ENCODE data around the gene SOX6. TPM values are rescaled to one million over a fixed set of nuclear protein-coding genes. Genes with fewer than 3 reads are reported as not detected.
A peak's percentile ranks its signal among the peaks of the same experiment; 100 is the strongest.

SOX6 gene
- total and polyA plus RNA-seq, 12 donors = 0.80 to 43.0 (median 21.2) TPM

GRCh38 chr11:16088774-16089173 is 267.6 kb downstream of the SOX6 start:
- TF ChIP-seq CTCF (IDR thresholded peaks at IDR 0.05) = no peak
- Histone ChIP-seq H3K27me3 (no peaks in the 10 kb centered on the region), H3K9me3 (no peaks in the 10 kb centered on the region), H3K4me3 (no peak overlapping the region), H3K27ac (no peak overlapping the region), H3K4me1 (peaks cover 0 to 13% (median 0%) of the 10 kb centered on the region in 9 donors), H3K36me3 (no peaks in the 10 kb centered on the region)
- ATAC-seq (no peak), DNase-seq (no peak)
- intact Hi-C loops (cut with DNase I) = no loop called here
- 85 to 89% methylated on average over 1 of the region's 1 CpG for WGBS, 2 donors

GRCh38 chr11:16087886-16088285 is 268.5 kb downstream of the SOX6 start:
- intact Hi-C loops (cut with DNase I) = no loop called here
- H3K27me3 ChIP-seq = no peaks in the 10 kb centered on the region
- H3K9me3 ChIP-seq = no peaks in the 10 kb centered on the region
- H3K27ac ChIP-seq = no peak overlapping the region
- H3K4me1 ChIP-seq = peaks cover 0 to 7% (median under 1%) of the 10 kb centered on the region in 9 donors
- TF ChIP-seq CTCF (IDR thresholded peaks at IDR 0.05) = no peak
- no peaks in the 10 kb centered on the region for H3K36me3 ChIP-seq
- H3K4me3 ChIP-seq = no peak overlapping the region
- WGBS, 2 donors = 95 to 97% methylated on average over 2 of the region's 2 CpGs
- DNase-seq (no peak), ATAC-seq (no peak)

GRCh38 chr11:16086229-16086819 is 270.0 kb downstream of the SOX6 start:
- no peak for ATAC-seq
- no peak for DNase-seq
- no peak overlapping the region for H3K4me3 ChIP-seq
- WGBS, 2 donors = 87 to 90% methylated on average over 7 of the region's 7 CpGs
- peaks cover 0 to 21% (median 15%) of the 10 kb centered on the region in 9 donors for H3K4me1 ChIP-seq
- H3K27me3 ChIP-seq = no peaks in the 10 kb centered on the region
- H3K36me3 ChIP-seq = no peaks in the 10 kb centered on the region
- no peak for TF ChIP-seq CTCF (IDR thresholded peaks at IDR 0.05)
- no peaks in the 10 kb centered on the region for H3K9me3 ChIP-seq
- intact Hi-C loops (cut with DNase I) = no loop called here
- H3K27ac ChIP-seq = no peak overlapping the region

GRCh38 chr11:16082095-16083055 is 274.0 kb downstream of the SOX6 start:
- DNase-seq (peak in 1 of 2 donors; percentile 5), ATAC-seq (peak in 6 of 8 donors; percentile 70 to 91 (median 76))
- intact Hi-C loops (cut with DNase I) = no loop called here
- H3K4me1 ChIP-seq = peaks cover 0 to 21% (median 15%) of the 10 kb centered on the region in 9 donors
- peaks cover 0 to 3% (median 0%) of the 10 kb centered on the region in 11 donors for H3K9me3 ChIP-seq
- H3K27me3 ChIP-seq = no peaks in the 10 kb centered on the region
- peak overlapping the region in 6 of 10 donors; percentile 18 to 57 (median 39) for H3K27ac ChIP-seq
- WGBS, 2 donors = 91 to 92% methylated on average over 2 of the region's 2 CpGs
- H3K36me3 ChIP-seq = peaks cover 0 to 4% (median 0%) of the 10 kb centered on the region in 9 donors
- peak overlapping the region in 1 of 10 donors; percentile 12 for H3K4me3 ChIP-seq
- no peak for TF ChIP-seq CTCF (IDR thresholded peaks at IDR 0.05)
